Measurements from ENCODE around the gene KIF11. TPM values are rescaled to one million over a fixed set of nuclear protein-coding genes. Genes with fewer than 3 reads are reported as not detected.

The KIF11 gene
- total RNA-seq, 1 donor from 2014 or later = 9.4 TPM

- no peak for DNase-seq (ENCODE audit: low spot score)
- Mint-ChIP-seq H3K27ac (ENCODE audit: unreplicated experiment) (peak overlapping the region; percentile 18), H3K4me1 (ENCODE audit: unreplicated experiment) (peaks cover 69% of the 10 kb centered on the region), H3K4me3 (ENCODE audit: unreplicated experiment) (peak overlapping the region; percentile 82), H3K36me3 (ENCODE audit: low read depth, unreplicated experiment) (peaks cover 38% of the 10 kb centered on the region), H3K9me3 (ENCODE audit: unreplicated experiment) (no peaks in the 10 kb centered on the region), H3K27me3 (ENCODE audit: unreplicated experiment) (peaks cover 19% of the 10 kb centered on the region)
- TF ChIP-seq CTCF (IDR thresholded peaks at IDR 0.05; ENCODE audit: unreplicated experiment) = no peak
These were observed 103.9 kb downstream of the KIF11 start for GRCh38 chr10:92696606-92697383.

- H3K4me1 Mint-ChIP-seq (ENCODE audit: unreplicated experiment) = peaks cover 61% of the 10 kb centered on the region
- peaks cover 10% of the 10 kb centered on the region for H3K27me3 Mint-ChIP-seq (ENCODE audit: unreplicated experiment)
- H3K36me3 Mint-ChIP-seq (ENCODE audit: low read depth, unreplicated experiment) = peaks cover 27% of the 10 kb centered on the region
- no peak for DNase-seq (ENCODE audit: low spot score)
- H3K27ac Mint-ChIP-seq (ENCODE audit: unreplicated experiment) = peak overlapping the region; percentile 34
- H3K4me3 Mint-ChIP-seq (ENCODE audit: unreplicated experiment) = peak overlapping the region; percentile 11
- H3K9me3 Mint-ChIP-seq (ENCODE audit: unreplicated experiment) = no peaks in the 10 kb centered on the region
- no peak for TF ChIP-seq CTCF (IDR thresholded peaks at IDR 0.05; ENCODE audit: unreplicated experiment)
These were observed 105.0 kb downstream of the KIF11 start for GRCh38 chr10:92697663-92698511.

- Mint-ChIP-seq H3K4me1 (ENCODE audit: unreplicated experiment) (peaks cover 52% of the 10 kb centered on the region), H3K27me3 (ENCODE audit: unreplicated experiment) (peaks cover 9% of the 10 kb centered on the region), H3K4me3 (ENCODE audit: unreplicated experiment) (no peak overlapping the region), H3K36me3 (ENCODE audit: low read depth, unreplicated experiment) (peaks cover 17% of the 10 kb centered on the region), H3K27ac (ENCODE audit: unreplicated experiment) (peak overlapping the region; percentile 45), H3K9me3 (ENCODE audit: unreplicated experiment) (no peaks in the 10 kb centered on the region)
- no peak for TF ChIP-seq CTCF (IDR thresholded peaks at IDR 0.05; ENCODE audit: unreplicated experiment)
- no peak for DNase-seq (ENCODE audit: low spot score)
These were observed 106.2 kb downstream of the KIF11 start for GRCh38 chr10:92699193-92699517.

- no peak for TF ChIP-seq CTCF (IDR thresholded peaks at IDR 0.05; ENCODE audit: unreplicated experiment)
- H3K27ac Mint-ChIP-seq (ENCODE audit: unreplicated experiment) = peak overlapping the region; percentile 82
- peak overlapping the region; percentile 62 for H3K4me3 Mint-ChIP-seq (ENCODE audit: unreplicated experiment)
- H3K36me3 Mint-ChIP-seq (ENCODE audit: low read depth, unreplicated experiment) = peaks cover 11% of the 10 kb centered on the region
- no peaks in the 10 kb centered on the region for H3K9me3 Mint-ChIP-seq (ENCODE audit: unreplicated experiment)
- H3K27me3 Mint-ChIP-seq (ENCODE audit: unreplicated experiment) = peaks cover 9% of the 10 kb centered on the region
- peak; percentile 50 for DNase-seq (ENCODE audit: low spot score)
- peaks cover 46% of the 10 kb centered on the region for H3K4me1 Mint-ChIP-seq (ENCODE audit: unreplicated experiment)
These were observed 106.8 kb downstream of the KIF11 start for GRCh38 chr10:92699518-92700381.
